Measurements from ENCODE around the gene C1orf122.

Gene C1orf122

DNA sequence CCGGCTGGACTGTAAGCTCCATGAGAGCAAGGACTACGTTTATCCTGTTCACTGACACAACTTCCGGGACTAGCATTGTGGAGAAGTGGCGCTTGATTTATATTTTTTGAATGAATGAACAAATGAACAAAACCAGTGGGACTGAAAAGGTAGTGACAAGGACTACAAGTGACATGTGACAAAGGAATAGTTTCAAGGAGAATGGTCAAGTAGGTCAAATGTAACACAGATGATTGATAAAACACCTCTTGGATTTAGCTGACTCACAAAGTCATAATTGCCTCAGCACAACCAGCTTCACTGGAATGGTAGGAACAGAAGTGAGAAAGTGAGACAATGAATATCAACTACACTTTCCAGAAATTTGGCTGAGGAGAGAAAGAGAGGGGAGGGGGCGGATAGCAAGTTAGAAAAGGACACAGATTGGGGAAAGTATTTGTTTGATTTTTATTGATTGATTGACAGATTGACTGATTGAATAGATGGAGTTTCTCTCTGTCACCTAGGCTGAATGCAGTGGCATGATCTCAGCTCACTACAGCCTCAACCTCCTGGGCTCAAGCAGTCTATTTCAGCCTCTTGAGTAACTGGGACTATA, 37.6 kb downstream of the C1orf122 start:
- no peak for DNase-seq (ENCODE audit: low read depth, low spot score)

DNA sequence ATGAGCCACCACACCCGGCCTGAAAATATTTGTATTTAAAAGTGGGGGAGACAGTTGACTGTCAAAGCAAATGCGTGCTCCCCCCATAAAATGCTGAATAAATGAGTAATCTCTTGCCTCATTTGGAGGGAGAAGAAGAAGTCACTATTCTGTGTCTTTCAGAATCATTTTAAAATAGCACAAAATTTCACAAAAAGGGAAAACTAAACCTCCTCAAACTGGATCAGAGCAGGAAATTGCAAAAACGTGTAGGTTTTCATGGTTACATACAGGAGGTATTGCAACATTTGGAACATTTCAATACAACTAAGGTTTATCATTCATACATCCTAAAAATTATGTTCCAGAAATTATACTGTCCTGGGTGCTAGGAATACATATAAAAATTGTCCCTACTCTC, 38.2 kb downstream of the C1orf122 start:
- no peak for DNase-seq (ENCODE audit: low read depth, low spot score)

DNA sequence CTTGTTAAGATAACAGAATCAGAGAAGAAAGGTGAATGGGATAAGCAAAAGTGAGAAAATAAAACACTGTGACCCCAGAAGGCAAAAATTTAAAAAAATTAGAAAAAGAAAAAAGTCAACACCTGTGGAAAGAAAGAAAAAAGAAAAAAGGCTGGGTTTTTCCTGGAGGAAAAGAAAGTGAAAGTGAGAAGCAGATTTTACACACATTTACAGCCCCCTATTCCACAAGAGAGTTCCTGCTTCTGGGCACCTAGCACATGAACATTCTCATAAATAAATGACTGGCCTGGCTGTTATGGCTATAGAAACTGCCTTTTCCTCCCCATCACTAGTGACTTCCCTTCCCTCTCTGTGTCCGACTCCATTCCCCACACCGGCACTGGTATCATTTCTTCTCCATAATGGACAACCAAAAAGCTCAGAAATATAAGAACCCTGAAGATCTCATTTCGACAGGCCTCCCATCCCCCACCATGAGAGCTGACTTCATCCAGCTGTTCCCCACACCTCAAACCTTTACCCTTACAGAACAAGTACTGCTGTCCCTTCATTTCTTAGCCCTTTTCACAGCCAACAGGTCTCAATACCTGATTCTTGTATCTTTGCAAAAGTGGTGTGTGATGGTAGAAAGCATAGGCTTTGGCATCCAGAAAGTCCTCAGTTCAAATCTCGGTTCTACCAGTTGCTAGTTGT, 39.2 kb downstream of the C1orf122 start:
- DNase-seq (ENCODE audit: low read depth, low spot score) = no peak

DNA sequence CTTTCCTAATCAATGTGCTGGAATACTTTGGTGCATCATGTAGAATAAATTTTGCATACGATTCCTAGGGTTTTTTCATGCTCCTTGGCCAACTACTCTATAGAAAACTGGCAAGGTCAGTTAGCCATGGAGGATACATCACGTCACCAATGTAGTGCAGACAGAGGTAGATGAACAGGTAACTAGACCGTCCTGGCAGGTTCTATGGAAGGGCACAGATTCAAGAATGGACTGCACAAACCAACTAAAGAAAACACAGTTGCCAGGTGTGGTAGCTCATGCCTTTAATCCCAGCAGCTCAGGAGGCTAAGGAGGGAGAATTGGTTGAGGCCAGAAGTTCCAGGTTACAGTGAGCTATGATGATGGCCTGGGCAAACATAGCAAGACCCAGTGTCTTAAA, 41.9 kb downstream of the C1orf122 start:
- DNase-seq (ENCODE audit: low read depth, low spot score) = no peak

DNA sequence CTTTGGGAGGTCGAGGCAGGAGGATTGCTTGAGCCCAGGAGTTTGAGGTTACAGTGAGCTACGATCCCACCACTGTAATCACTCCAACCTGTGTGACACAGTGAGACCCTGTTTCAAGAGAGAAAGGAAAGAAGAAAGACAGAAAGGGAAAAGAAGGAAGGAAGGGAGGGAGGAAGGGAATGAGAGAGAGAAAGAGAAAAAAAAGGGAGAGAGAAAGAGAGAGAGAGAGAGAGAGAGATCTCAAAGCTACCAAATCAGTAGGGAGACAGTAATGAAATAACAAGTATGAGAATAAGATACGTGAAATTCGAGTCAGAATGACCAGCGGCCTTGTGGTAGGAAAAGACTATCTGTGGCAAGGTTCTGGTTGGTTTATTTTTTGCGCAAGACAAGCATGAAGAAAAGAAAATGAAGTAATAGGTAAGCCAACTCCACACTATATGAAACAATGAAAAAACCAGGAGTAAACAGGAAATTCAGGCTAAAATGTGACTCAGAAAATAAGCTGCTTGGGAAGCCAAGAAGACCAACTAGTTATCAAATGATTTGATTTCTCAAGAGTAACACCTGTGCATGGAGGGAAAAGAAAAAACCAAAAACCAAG, 42.9 kb downstream of the C1orf122 start:
- DNase-seq (ENCODE audit: low read depth, low spot score) = no peak

DNA sequence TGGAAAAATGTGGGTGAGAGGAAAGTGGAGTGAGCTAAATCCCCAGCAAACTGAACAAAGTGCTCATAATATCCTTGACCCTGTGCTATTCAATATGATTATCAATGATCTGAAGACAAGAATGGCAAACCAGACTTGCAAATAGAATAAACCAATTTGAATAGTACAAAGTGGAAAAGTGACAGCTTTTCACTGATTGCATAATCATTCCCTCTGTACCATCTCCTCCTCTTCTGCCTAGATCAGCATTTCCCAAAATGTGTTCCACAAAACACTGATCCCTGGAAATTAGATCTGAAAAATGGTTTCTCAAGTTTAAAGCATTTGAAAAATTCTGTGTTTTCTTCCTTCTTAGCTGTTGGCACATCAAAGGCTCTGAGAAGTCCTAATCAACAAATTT, 43.7 kb downstream of the C1orf122 start:
- no peak for DNase-seq (ENCODE audit: low read depth, low spot score)

DNA sequence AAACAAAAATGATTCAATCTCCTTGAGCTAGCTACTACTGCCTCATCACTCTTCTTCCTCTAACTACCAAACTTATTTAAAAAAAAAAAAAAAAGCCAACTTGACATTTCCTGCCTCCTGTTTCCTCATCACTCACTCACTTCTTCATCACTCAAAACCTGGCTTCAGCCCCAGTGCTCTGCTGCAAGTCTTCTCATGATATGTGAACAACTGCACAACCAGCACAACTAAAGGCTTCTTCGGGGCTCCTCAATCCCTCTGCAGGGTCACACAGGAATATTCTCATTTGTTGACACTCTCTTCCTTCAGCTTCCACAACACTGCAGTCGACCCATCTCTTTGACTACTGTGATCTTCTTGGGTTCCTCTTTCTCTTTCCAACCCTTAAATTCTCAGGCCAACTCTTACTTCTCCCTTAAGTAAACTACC, 44.2 kb downstream of the C1orf122 start:
- no peak for DNase-seq (ENCODE audit: low read depth, low spot score)

DNA sequence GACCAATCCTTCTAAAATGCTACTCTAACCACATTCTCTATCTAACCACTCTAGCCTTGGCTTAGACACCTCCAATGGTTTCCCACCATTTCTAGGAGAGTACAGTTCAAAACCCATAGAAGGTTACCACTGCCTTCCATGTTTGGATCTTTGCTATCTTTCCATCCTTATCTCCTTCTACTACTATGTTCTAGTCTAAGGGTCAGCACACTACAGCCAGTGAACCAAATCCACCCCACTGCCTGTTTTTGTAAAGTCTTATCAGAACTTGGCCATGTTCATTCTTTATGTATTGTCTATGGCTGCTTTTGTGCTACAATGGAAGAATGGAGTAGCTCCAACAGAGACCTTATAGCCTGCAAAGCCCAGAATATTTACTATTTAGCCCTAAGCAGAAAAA, 45.6 kb downstream of the C1orf122 start:
- DNase-seq (ENCODE audit: low read depth, low spot score) = no peak

DNA sequence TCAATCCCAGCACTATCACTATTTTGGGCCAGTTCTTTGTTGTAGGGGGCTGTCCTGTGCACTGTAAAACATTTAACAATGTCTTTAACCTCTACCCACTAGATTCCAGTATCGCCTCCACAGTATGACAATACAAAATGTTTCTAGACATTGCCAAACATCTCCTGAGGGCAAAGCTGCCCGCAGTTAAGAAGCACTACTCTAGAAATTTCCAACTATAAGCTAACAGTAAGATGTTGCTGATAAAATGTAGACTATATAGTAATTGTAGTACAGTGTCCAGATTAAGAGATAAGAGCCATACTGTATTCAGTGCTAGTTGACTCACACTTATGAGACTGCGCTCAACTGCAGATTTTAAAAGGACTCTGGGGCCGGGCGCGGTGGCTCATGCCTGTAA, 46.8 kb downstream of the C1orf122 start:
- no peak for DNase-seq (ENCODE audit: low read depth, low spot score)
